ENCODE data around the gene ILK.

DNA sequence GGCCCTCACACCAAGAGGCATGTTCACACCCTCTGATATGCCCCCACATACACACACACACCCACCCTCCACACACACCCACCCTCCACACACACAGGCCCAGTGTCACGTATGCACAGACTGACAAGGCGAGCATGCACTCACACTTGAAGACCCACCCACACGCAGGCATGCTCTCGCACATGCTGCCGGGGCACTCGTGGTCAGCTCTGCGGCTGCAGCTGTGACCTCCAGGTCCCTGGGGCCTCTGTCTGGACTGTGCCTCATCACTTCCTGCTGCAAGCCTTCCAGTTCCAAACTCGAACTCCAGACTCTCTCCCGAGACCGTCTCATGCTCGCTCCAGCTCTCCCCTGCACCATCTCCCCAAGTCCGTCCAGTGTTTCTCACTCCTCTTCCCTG lies 42.5 kb downstream of the ILK start:
- TF ChIP-seq, protein P1, sequence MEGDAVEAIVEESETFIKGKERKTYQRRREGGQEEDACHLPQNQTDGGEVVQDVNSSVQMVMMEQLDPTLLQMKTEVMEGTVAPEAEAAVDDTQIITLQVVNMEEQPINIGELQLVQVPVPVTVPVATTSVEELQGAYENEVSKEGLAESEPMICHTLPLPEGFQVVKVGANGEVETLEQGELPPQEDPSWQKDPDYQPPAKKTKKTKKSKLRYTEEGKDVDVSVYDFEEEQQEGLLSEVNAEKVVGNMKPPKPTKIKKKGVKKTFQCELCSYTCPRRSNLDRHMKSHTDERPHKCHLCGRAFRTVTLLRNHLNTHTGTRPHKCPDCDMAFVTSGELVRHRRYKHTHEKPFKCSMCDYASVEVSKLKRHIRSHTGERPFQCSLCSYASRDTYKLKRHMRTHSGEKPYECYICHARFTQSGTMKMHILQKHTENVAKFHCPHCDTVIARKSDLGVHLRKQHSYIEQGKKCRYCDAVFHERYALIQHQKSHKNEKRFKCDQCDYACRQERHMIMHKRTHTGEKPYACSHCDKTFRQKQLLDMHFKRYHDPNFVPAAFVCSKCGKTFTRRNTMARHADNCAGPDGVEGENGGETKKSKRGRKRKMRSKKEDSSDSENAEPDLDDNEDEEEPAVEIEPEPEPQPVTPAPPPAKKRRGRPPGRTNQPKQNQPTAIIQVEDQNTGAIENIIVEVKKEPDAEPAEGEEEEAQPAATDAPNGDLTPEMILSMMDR (IDR thresholded peaks at IDR 0.05), result no peak
- no peak for TF ChIP-seq POLR2A (IDR thresholded peaks at IDR 0.05)

Measured in body of pancreas (tissue), 4 donors.